Astrocyte of the spinal cord (primary cell): Measurements from ENCODE around the gene CYP2W1.

Source experiments
- DNase-seq: peaks from one replicate; pipeline ENCODE4 v3.0.0; 2011; ENCODE audit warnings: low read depth, low spot score
- H3K4me3 ChIP-seq: 2 replicates; pipeline ENCODE4 v1.5.1; 2011; ENCODE audit warnings: low read depth, mild to moderate bottlenecking, low read length, moderate library complexity
- CTCF ChIP-seq: IDR thresholded peaks from 2 replicates; pipeline ENCODE4 v1.5.1; 2012; ENCODE audit warnings: low read depth, mild to moderate bottlenecking, low read length, inconsistent platforms
- in situ Hi-C: cut with HindIII; loops from 2 replicates; pipeline ENCODE4 v1.10.0; 2017; ENCODE audit warnings: low sequenced_read_pairs

CYP2W1 gene

DNA sequence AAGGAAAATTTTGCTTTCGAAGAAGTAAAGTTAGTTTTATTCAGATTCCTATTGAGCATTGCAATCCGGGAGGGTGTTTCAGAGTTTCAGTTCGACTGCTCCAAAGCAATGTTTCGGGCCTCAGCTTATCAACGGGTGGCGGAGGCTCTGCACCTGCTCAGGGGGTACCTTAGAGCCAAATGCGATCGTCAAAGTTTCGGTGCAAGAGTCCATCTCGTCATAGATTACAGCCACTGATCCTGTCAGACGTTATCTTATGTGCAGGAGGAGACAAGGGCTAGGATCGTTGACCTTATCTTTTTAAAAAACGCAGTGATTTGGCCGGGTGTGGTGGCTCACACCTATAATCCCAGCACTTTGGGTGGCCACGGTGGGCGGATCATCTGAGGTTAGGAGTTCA lies 3.8 kb upstream of the CYP2W1 start:
- no peak for DNase-seq
- TF ChIP-seq CTCF: no peak
- in situ Hi-C loops: no loop called here
- H3K4me3 ChIP-seq: no peak overlapping the region

GRCh38 chr7:979886-980571 lies 3.0 kb upstream of the CYP2W1 start:
- DNase-seq: no peak
- H3K4me3 ChIP-seq: no peak overlapping the region
- no peak for TF ChIP-seq CTCF
- in situ Hi-C loops: no loop called here

- no peak for TF ChIP-seq CTCF
- in situ Hi-C loops: no loop called here
- no peak for DNase-seq
- no peak overlapping the region for H3K4me3 ChIP-seq
Observed at GRCh38 chr7:981793-982510, 1.0 kb upstream of the CYP2W1 start.

DNA sequence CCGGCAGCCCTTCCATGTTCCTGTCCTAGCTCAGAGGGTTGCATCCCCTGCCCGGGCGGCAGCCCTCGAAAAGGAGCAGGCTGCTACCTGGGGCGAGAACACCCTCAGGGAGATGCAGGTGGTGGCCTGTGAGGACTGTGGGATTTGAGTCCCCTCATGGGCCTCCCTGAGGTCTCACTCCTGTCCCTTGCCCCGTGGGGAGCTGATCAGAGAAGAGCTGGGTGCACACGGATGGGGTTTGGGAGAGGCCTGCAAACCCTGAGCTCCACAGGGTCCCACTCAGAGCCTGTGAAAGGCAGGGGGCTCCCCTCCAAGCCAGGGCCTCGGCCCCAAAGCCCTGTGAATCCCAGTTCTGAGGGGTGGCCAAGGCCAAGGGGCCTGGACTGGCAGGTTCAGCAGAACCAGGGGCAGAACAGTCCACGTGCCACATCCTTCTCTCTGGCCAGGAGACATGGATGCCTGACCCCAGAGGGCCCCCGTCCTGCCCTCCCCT lies 424 bp upstream of the CYP2W1 start:
- TF ChIP-seq CTCF: no peak
- in situ Hi-C loops: no loop called here
- DNase-seq: no peak
- H3K4me3 ChIP-seq: no peak overlapping the region

GRCh38 chr7:983616-984071 lies 663 bp downstream of the CYP2W1 start:
- no peak for DNase-seq
- no peak for TF ChIP-seq CTCF
- no peak overlapping the region for H3K4me3 ChIP-seq
- in situ Hi-C loops: no loop called here

GRCh38 chr7:984361-985126 lies 1.6 kb downstream of the CYP2W1 start:
- TF ChIP-seq CTCF: no peak
- DNase-seq: no peak
- in situ Hi-C loops: no loop called here

More at GRCh38 chr7:984361-985126, 1.6 kb downstream of the CYP2W1 start:
- no peak overlapping the region for H3K4me3 ChIP-seq
